ENCODE results near the gene SPPL3. TPM values are rescaled to one million over a fixed set of nuclear protein-coding genes. Genes with fewer than 3 reads are reported as not detected.

The SPPL3 gene
- total and polyA plus RNA-seq, 5 donors = 10.9 to 32.4 (median 31.0) TPM

- WGBS = 93% methylated on average over 7 of the region's 7 CpGs
- H3K9me3 ChIP-seq (ENCODE audit: control insufficient read depth, low read length) = no peaks in the 10 kb centered on the region
- ATAC-seq = no peak
- H3K27me3 ChIP-seq (ENCODE audit: control insufficient read depth, insufficient read depth) = no peaks in the 10 kb centered on the region
- peaks cover 4% of the 10 kb centered on the region for H3K4me1 ChIP-seq (ENCODE audit: control insufficient read depth, insufficient read depth, low read length)
- intact Hi-C loops (cut with DNase I) = no loop called here
- H3K4me3 ChIP-seq (ENCODE audit: low read length) = no peak overlapping the region
- no peak for DNase-seq
- no peak overlapping the region for H3K27ac ChIP-seq (ENCODE audit: low read length)
Measured at GRCh38 chr12:120758798-120759590, 145.2 kb downstream of the SPPL3 start.

GRCh38 chr12:120757949-120758348 lies 146.2 kb downstream of the SPPL3 start:
- 92% methylated on average over 6 of the region's 6 CpGs for WGBS
- peaks cover 4% of the 10 kb centered on the region for H3K4me1 ChIP-seq (ENCODE audit: control insufficient read depth, insufficient read depth, low read length)
- DNase-seq (no peak), ATAC-seq (no peak)
- no peaks in the 10 kb centered on the region for H3K27me3 ChIP-seq (ENCODE audit: control insufficient read depth, insufficient read depth)
- H3K4me3 ChIP-seq (ENCODE audit: low read length) = no peak overlapping the region
- intact Hi-C loops (cut with DNase I) = no loop called here
- H3K27ac ChIP-seq (ENCODE audit: low read length) = no peak overlapping the region
- H3K9me3 ChIP-seq (ENCODE audit: control insufficient read depth, low read length) = no peaks in the 10 kb centered on the region

GRCh38 chr12:120757226-120757742 lies 146.9 kb downstream of the SPPL3 start:
- DNase-seq = no peak
- WGBS = 83% methylated on average over 4 of the region's 4 CpGs
- Histone ChIP-seq H3K4me1 (ENCODE audit: control insufficient read depth, insufficient read depth, low read length) (peaks cover 4% of the 10 kb centered on the region), H3K27ac (ENCODE audit: low read length) (no peak overlapping the region), H3K9me3 (ENCODE audit: control insufficient read depth, low read length) (no peaks in the 10 kb centered on the region), H3K4me3 (ENCODE audit: low read length) (no peak overlapping the region), H3K27me3 (ENCODE audit: control insufficient read depth, insufficient read depth) (no peaks in the 10 kb centered on the region)
- no peak for ATAC-seq
- intact Hi-C loops (cut with DNase I) = no loop called here

GRCh38 chr12:120755269-120755668 lies 148.9 kb downstream of the SPPL3 start:
- Histone ChIP-seq H3K27me3 (ENCODE audit: control insufficient read depth, insufficient read depth) (no peaks in the 10 kb centered on the region), H3K4me3 (ENCODE audit: low read length) (no peak overlapping the region), H3K9me3 (ENCODE audit: control insufficient read depth, low read length) (no peaks in the 10 kb centered on the region), H3K4me1 (ENCODE audit: control insufficient read depth, insufficient read depth, low read length) (no peaks in the 10 kb centered on the region), H3K27ac (ENCODE audit: low read length) (no peak overlapping the region)
- intact Hi-C loops (cut with DNase I) = no loop called here
- ATAC-seq (no peak), DNase-seq (no peak)

- ATAC-seq (no peak), DNase-seq (no peak)
- Histone ChIP-seq H3K27me3 (ENCODE audit: control insufficient read depth, insufficient read depth) (no peaks in the 10 kb centered on the region), H3K9me3 (ENCODE audit: control insufficient read depth, low read length) (no peaks in the 10 kb centered on the region), H3K4me3 (ENCODE audit: low read length) (no peak overlapping the region), H3K4me1 (ENCODE audit: control insufficient read depth, insufficient read depth, low read length) (no peaks in the 10 kb centered on the region), H3K27ac (ENCODE audit: low read length) (no peak overlapping the region)
- intact Hi-C loops (cut with DNase I) = no loop called here
Measured at GRCh38 chr12:120754792-120755191, 149.4 kb downstream of the SPPL3 start.

- intact Hi-C loops (cut with DNase I) = no loop called here
- no peak for ATAC-seq
- no peaks in the 10 kb centered on the region for H3K9me3 ChIP-seq (ENCODE audit: control insufficient read depth, low read length)
- no peaks in the 10 kb centered on the region for H3K27me3 ChIP-seq (ENCODE audit: control insufficient read depth, insufficient read depth)
- WGBS = 97% methylated on average over 9 of the region's 9 CpGs
- H3K4me1 ChIP-seq (ENCODE audit: control insufficient read depth, insufficient read depth, low read length) = no peaks in the 10 kb centered on the region
- H3K27ac ChIP-seq (ENCODE audit: low read length) = no peak overlapping the region
- DNase-seq = no peak
- H3K4me3 ChIP-seq (ENCODE audit: low read length) = no peak overlapping the region
Measured at GRCh38 chr12:120751389-120751788, 152.8 kb downstream of the SPPL3 start.

GRCh38 chr12:120750806-120751205 lies 153.4 kb downstream of the SPPL3 start:
- ATAC-seq = no peak
- H3K27ac ChIP-seq (ENCODE audit: low read length) = no peak overlapping the region

GRCh38 chr12:120749256-120749655 lies 154.9 kb downstream of the SPPL3 start:
- Histone ChIP-seq H3K27me3 (ENCODE audit: control insufficient read depth, insufficient read depth) (no peaks in the 10 kb centered on the region), H3K27ac (ENCODE audit: low read length) (no peak overlapping the region), H3K4me1 (ENCODE audit: control insufficient read depth, insufficient read depth, low read length) (no peaks in the 10 kb centered on the region), H3K9me3 (ENCODE audit: control insufficient read depth, low read length) (no peaks in the 10 kb centered on the region), H3K4me3 (ENCODE audit: low read length) (no peak overlapping the region)
- DNase-seq (no peak), ATAC-seq (peak in 1 of 2 donors; percentile 29)
- intact Hi-C loops (cut with DNase I) = no loop called here
- WGBS = 71% methylated on average over 5 of the region's 5 CpGs

More at GRCh38 chr12:120750806-120751205, 153.4 kb downstream of the SPPL3 start:
- no peaks in the 10 kb centered on the region for H3K4me1 ChIP-seq (ENCODE audit: control insufficient read depth, insufficient read depth, low read length)
- no peak for DNase-seq
- 97% methylated on average over 5 of the region's 5 CpGs for WGBS
- no peaks in the 10 kb centered on the region for H3K27me3 ChIP-seq (ENCODE audit: control insufficient read depth, insufficient read depth)
- H3K9me3 ChIP-seq (ENCODE audit: control insufficient read depth, low read length) = no peaks in the 10 kb centered on the region
- H3K4me3 ChIP-seq (ENCODE audit: low read length) = no peak overlapping the region
- intact Hi-C loops (cut with DNase I) = no loop called here

- H3K4me1 ChIP-seq (ENCODE audit: control insufficient read depth, insufficient read depth, low read length) = no peaks in the 10 kb centered on the region
- DNase-seq (no peak), ATAC-seq (peak in 1 of 2 donors; percentile 29)
- no peak overlapping the region for H3K4me3 ChIP-seq (ENCODE audit: low read length)
- H3K9me3 ChIP-seq (ENCODE audit: control insufficient read depth, low read length) = no peaks in the 10 kb centered on the region
- intact Hi-C loops (cut with DNase I) = no loop called here
- 86% methylated on average over 7 of the region's 7 CpGs for WGBS
- H3K27me3 ChIP-seq (ENCODE audit: control insufficient read depth, insufficient read depth) = no peaks in the 10 kb centered on the region
- no peak overlapping the region for H3K27ac ChIP-seq (ENCODE audit: low read length)
Measured at GRCh38 chr12:120748242-120748641, 155.9 kb downstream of the SPPL3 start.

- WGBS = 91% methylated on average over 15 of the region's 15 CpGs
- no peak overlapping the region for H3K27ac ChIP-seq (ENCODE audit: low read length)
- no peaks in the 10 kb centered on the region for H3K27me3 ChIP-seq (ENCODE audit: control insufficient read depth, insufficient read depth)
- DNase-seq (no peak), ATAC-seq (no peak)
- H3K9me3 ChIP-seq (ENCODE audit: control insufficient read depth, low read length) = no peaks in the 10 kb centered on the region
- intact Hi-C loops (cut with DNase I) = no loop called here
- no peaks in the 10 kb centered on the region for H3K4me1 ChIP-seq (ENCODE audit: control insufficient read depth, insufficient read depth, low read length)
- H3K4me3 ChIP-seq (ENCODE audit: low read length) = no peak overlapping the region
Measured at GRCh38 chr12:120744922-120745493, 159.2 kb downstream of the SPPL3 start.

GRCh38 chr12:120741476-120742421 lies 162.4 kb downstream of the SPPL3 start:
- intact Hi-C loops (cut with DNase I) = no loop called here
- ATAC-seq (no peak), DNase-seq (no peak)
- Histone ChIP-seq H3K9me3 (ENCODE audit: control insufficient read depth, low read length) (no peaks in the 10 kb centered on the region), H3K27me3 (ENCODE audit: control insufficient read depth, insufficient read depth) (no peaks in the 10 kb centered on the region), H3K4me3 (ENCODE audit: low read length) (no peak overlapping the region), H3K4me1 (ENCODE audit: control insufficient read depth, insufficient read depth, low read length) (no peaks in the 10 kb centered on the region), H3K27ac (ENCODE audit: low read length) (no peak overlapping the region)
- 79% methylated on average over 33 of the region's 33 CpGs for WGBS
